HL-60 (cell line): Measurements from ENCODE around the gene SLC25A47.

Experiments
- TF ChIP-seq, protein P1 (sequence below): IDR thresholded peaks from one replicate; pipeline ENCODE4 v1.5.1; 2011; ENCODE audit warnings: low read length, control low read depth, inconsistent platforms; ENCODE audit not compliant: insufficient read depth
- TF ChIP-seq, protein P2 (sequence below): IDR thresholded peaks from 2 replicates; pipeline ENCODE4 v1.6.1; 2012; ENCODE audit warnings: low read depth; ENCODE audit not compliant: insufficient replicate concordance

DNA sequence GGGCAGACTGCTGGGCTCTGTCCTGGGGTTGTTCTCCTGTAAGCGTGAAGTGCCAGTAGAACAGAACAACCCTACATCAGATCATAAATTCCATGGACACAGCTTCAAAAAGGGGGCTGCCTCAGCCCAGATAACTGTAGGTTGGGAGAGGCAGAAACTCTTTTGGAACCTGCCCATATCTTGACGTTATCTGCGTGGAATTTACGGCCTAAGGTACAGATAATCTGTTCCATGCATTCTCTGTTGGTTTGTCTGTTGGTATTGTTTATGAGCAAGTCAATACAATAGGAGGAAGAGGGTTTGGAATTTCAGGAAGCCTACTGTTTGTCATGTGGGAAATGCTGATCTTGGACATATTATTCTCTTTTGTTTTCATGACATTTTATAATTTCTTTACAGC is 36.7 kb downstream of the SLC25A47 start:
- TF ChIP-seq, protein P1, sequence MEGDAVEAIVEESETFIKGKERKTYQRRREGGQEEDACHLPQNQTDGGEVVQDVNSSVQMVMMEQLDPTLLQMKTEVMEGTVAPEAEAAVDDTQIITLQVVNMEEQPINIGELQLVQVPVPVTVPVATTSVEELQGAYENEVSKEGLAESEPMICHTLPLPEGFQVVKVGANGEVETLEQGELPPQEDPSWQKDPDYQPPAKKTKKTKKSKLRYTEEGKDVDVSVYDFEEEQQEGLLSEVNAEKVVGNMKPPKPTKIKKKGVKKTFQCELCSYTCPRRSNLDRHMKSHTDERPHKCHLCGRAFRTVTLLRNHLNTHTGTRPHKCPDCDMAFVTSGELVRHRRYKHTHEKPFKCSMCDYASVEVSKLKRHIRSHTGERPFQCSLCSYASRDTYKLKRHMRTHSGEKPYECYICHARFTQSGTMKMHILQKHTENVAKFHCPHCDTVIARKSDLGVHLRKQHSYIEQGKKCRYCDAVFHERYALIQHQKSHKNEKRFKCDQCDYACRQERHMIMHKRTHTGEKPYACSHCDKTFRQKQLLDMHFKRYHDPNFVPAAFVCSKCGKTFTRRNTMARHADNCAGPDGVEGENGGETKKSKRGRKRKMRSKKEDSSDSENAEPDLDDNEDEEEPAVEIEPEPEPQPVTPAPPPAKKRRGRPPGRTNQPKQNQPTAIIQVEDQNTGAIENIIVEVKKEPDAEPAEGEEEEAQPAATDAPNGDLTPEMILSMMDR = no peak
- TF ChIP-seq, protein P2, sequence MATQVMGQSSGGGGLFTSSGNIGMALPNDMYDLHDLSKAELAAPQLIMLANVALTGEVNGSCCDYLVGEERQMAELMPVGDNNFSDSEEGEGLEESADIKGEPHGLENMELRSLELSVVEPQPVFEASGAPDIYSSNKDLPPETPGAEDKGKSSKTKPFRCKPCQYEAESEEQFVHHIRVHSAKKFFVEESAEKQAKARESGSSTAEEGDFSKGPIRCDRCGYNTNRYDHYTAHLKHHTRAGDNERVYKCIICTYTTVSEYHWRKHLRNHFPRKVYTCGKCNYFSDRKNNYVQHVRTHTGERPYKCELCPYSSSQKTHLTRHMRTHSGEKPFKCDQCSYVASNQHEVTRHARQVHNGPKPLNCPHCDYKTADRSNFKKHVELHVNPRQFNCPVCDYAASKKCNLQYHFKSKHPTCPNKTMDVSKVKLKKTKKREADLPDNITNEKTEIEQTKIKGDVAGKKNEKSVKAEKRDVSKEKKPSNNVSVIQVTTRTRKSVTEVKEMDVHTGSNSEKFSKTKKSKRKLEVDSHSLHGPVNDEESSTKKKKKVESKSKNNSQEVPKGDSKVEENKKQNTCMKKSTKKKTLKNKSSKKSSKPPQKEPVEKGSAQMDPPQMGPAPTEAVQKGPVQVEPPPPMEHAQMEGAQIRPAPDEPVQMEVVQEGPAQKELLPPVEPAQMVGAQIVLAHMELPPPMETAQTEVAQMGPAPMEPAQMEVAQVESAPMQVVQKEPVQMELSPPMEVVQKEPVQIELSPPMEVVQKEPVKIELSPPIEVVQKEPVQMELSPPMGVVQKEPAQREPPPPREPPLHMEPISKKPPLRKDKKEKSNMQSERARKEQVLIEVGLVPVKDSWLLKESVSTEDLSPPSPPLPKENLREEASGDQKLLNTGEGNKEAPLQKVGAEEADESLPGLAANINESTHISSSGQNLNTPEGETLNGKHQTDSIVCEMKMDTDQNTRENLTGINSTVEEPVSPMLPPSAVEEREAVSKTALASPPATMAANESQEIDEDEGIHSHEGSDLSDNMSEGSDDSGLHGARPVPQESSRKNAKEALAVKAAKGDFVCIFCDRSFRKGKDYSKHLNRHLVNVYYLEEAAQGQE = no peak
